Activated CD8-positive, alpha-beta memory T cell treated with anti-CD3 and anti-CD28 coated beads, Interleukin-2, amount 10 ng/mL, durations not matched to agents 7 days and 5 days (primary cell): ENCODE results near the gene MNAT1. TPM values are rescaled to one million over a fixed set of nuclear protein-coding genes. Genes with fewer than 3 reads are reported as not detected.
"Not testable (repeated sequence)": the region's sequence is repeated elsewhere in the genome, so short reads cannot be mapped to it uniquely, and the experiment has no call there.

Source experiments
- ATAC-seq: fragments of 150-1000 bp; cut with Tn5 transposase; one replicate; pipeline ENCODE4 v1.10.0; 2021; ENCODE audit warnings: moderate library complexity
- CTCF ChIA-PET: fragments of 350-600 bp; sonication (Branson Sonifier 250); formaldehyde crosslinking; loops from one replicate; lab custom pipeline; 2021; ENCODE audit warnings: antibody characterized with exemption; lab: Charles Lee
- DNase-seq: peaks from one replicate; pipeline ENCODE4 v3.0.0-alpha.2; 2020
- H3K27ac Mint-ChIP-seq: one replicate; pipeline ENCODE4 v1.8.0; 2021; ENCODE audit warnings: mild to moderate bottlenecking, mixed read lengths
- H3K27me3 Mint-ChIP-seq: one replicate; pipeline ENCODE4 v1.8.0; 2021; ENCODE audit warnings: mixed read lengths
- H3K36me3 Mint-ChIP-seq: one replicate; pipeline ENCODE4 v1.8.0; 2021; ENCODE audit warnings: mild to moderate bottlenecking, mixed read lengths
- H3K4me1 Mint-ChIP-seq: one replicate; pipeline ENCODE4 v1.8.0; 2021; ENCODE audit warnings: mixed read lengths
- H3K4me3 Mint-ChIP-seq: one replicate; pipeline ENCODE4 v1.8.0; 2021; ENCODE audit warnings: mild to moderate bottlenecking, moderate library complexity, mixed read lengths
- H3K9me3 Mint-ChIP-seq: one replicate; pipeline ENCODE4 v1.8.0; 2022; ENCODE audit warnings: low read depth, mixed read lengths
- total RNA-seq, 2 experiments: library from RNA; stranded (reverse); gene quantifications; one replicate each; pipeline ENCODE4 v1.2.3, GENCODE V29; 2021

Gene MNAT1
- total RNA-seq, 2 experiments from 2014 or later: 57.9 to 60.7 TPM

GRCh38 chr14:60840313-60840712, 105.8 kb downstream of the MNAT1 start:
- ATAC-seq (no peak), DNase-seq (no peak)
- no peaks in the 10 kb centered on the region for H3K27me3 Mint-ChIP-seq
- peaks cover 40% of the 10 kb centered on the region for H3K36me3 Mint-ChIP-seq
- H3K9me3 Mint-ChIP-seq: peaks cover 8% of the 10 kb centered on the region
- no peaks in the 10 kb centered on the region for H3K4me1 Mint-ChIP-seq
- no peak overlapping the region for H3K27ac Mint-ChIP-seq
- H3K4me3 Mint-ChIP-seq: no peak overlapping the region
- CTCF ChIA-PET: no interaction called here

- Mint-ChIP-seq H3K27ac (no peak overlapping the region), H3K9me3 (peaks cover 18% of the 10 kb centered on the region), H3K27me3 (no peaks in the 10 kb centered on the region), H3K4me3 (no peak overlapping the region), H3K36me3 (peaks cover 37% of the 10 kb centered on the region), H3K4me1 (peaks cover 5% of the 10 kb centered on the region)
- CTCF ChIA-PET: no interaction called here
- ATAC-seq: no peak
- no peak for DNase-seq
Observed at GRCh38 chr14:60845523-60845922, 111.0 kb downstream of the MNAT1 start.

- no peak for ATAC-seq
- Mint-ChIP-seq H3K27me3 (no peaks in the 10 kb centered on the region), H3K4me1 (peaks cover 5% of the 10 kb centered on the region), H3K4me3 (no peak overlapping the region), H3K9me3 (peaks cover 21% of the 10 kb centered on the region), H3K36me3 (peaks cover 51% of the 10 kb centered on the region), H3K27ac (no peak overlapping the region)
- DNase-seq: no peak
- CTCF ChIA-PET: no interaction called here
Observed at GRCh38 chr14:60848066-60848465, 113.5 kb downstream of the MNAT1 start.

- ATAC-seq, H3K27me3 Mint-ChIP-seq, H3K27ac Mint-ChIP-seq, DNase-seq, CTCF ChIA-PET, H3K4me1 Mint-ChIP-seq, H3K4me3 Mint-ChIP-seq: not testable (repeated sequence)
- Mint-ChIP-seq H3K36me3 (peaks cover 67% of the 10 kb centered on the region), H3K9me3 (peaks cover 21% of the 10 kb centered on the region)
Observed at GRCh38 chr14:60851692-60852091, 117.1 kb downstream of the MNAT1 start.

- Mint-ChIP-seq H3K4me3 (no peak overlapping the region), H3K4me1 (peaks cover 29% of the 10 kb centered on the region), H3K27ac (no peak overlapping the region), H3K9me3 (peaks cover 7% of the 10 kb centered on the region), H3K36me3 (peaks cover 58% of the 10 kb centered on the region), H3K27me3 (no peaks in the 10 kb centered on the region)
- ATAC-seq: no peak
- CTCF ChIA-PET: interaction anchor here (1.2 kb wide), 1 partner anchor 19 kb away, joined by 3 read pairs; no protein-coding TSS in a partner anchor
- no peak for DNase-seq
Observed at GRCh38 chr14:60856111-60856510, 121.5 kb downstream of the MNAT1 start.

- ATAC-seq (peak; percentile 72), DNase-seq (no peak)
- Mint-ChIP-seq H3K4me3 (no peak overlapping the region), H3K36me3 (peaks cover 40% of the 10 kb centered on the region), H3K27me3 (no peaks in the 10 kb centered on the region), H3K27ac (no peak overlapping the region), H3K4me1 (peaks cover 29% of the 10 kb centered on the region), H3K9me3 (peaks cover 5% of the 10 kb centered on the region)
- CTCF ChIA-PET: no interaction called here
Observed at GRCh38 chr14:60859525-60859924, 125.0 kb downstream of the MNAT1 start.

GRCh38 chr14:60861545-60862140, 127.1 kb downstream of the MNAT1 start:
- H3K27me3 Mint-ChIP-seq: no peaks in the 10 kb centered on the region
- H3K4me3 Mint-ChIP-seq: no peak overlapping the region
- CTCF ChIA-PET: no interaction called here

GRCh38 chr14:60862283-60862682, 127.7 kb downstream of the MNAT1 start:
- Mint-ChIP-seq H3K9me3 (peaks cover 2% of the 10 kb centered on the region), H3K36me3 (peaks cover 22% of the 10 kb centered on the region), H3K4me3 (no peak overlapping the region), H3K27me3 (no peaks in the 10 kb centered on the region), H3K4me1 (peaks cover 17% of the 10 kb centered on the region), H3K27ac (no peak overlapping the region)
- no peak for DNase-seq
- ATAC-seq: no peak
- CTCF ChIA-PET: no interaction called here

More at GRCh38 chr14:60861545-60862140, 127.1 kb downstream of the MNAT1 start:
- no peak for ATAC-seq
- H3K27ac Mint-ChIP-seq: no peak overlapping the region
- DNase-seq: no peak
- H3K4me1 Mint-ChIP-seq: peaks cover 19% of the 10 kb centered on the region
- H3K36me3 Mint-ChIP-seq: peaks cover 27% of the 10 kb centered on the region
- peaks cover 5% of the 10 kb centered on the region for H3K9me3 Mint-ChIP-seq

- Mint-ChIP-seq H3K27ac (no peak overlapping the region), H3K27me3 (no peaks in the 10 kb centered on the region), H3K4me1 (peaks cover 24% of the 10 kb centered on the region), H3K36me3 (peaks cover 14% of the 10 kb centered on the region), H3K9me3 (peaks cover 2% of the 10 kb centered on the region), H3K4me3 (no peak overlapping the region)
- ATAC-seq (no peak), DNase-seq (no peak)
- CTCF ChIA-PET: no interaction called here
Observed at GRCh38 chr14:60863249-60863648, 128.7 kb downstream of the MNAT1 start.

- CTCF ChIA-PET: no interaction called here
- H3K27ac Mint-ChIP-seq: no peak overlapping the region
- no peak overlapping the region for H3K4me3 Mint-ChIP-seq
- no peaks in the 10 kb centered on the region for H3K9me3 Mint-ChIP-seq
- DNase-seq (no peak), ATAC-seq (no peak)
- peaks cover 4% of the 10 kb centered on the region for H3K36me3 Mint-ChIP-seq
- no peaks in the 10 kb centered on the region for H3K27me3 Mint-ChIP-seq
- peaks cover 8% of the 10 kb centered on the region for H3K4me1 Mint-ChIP-seq
Observed at GRCh38 chr14:60865378-60866127, 131.0 kb downstream of the MNAT1 start.

GRCh38 chr14:60867503-60868172, 133.1 kb downstream of the MNAT1 start:
- H3K27ac Mint-ChIP-seq: no peak overlapping the region

GRCh38 chr14:60878121-60878520, 143.6 kb downstream of the MNAT1 start:
- peaks cover 6% of the 10 kb centered on the region for H3K9me3 Mint-ChIP-seq
- peaks cover 28% of the 10 kb centered on the region for H3K36me3 Mint-ChIP-seq
- CTCF ChIA-PET: no interaction called here
- H3K4me3 Mint-ChIP-seq: no peak overlapping the region
- no peak overlapping the region for H3K27ac Mint-ChIP-seq
- DNase-seq (no peak), ATAC-seq (no peak)
- H3K4me1 Mint-ChIP-seq: peaks cover 9% of the 10 kb centered on the region
- no peaks in the 10 kb centered on the region for H3K27me3 Mint-ChIP-seq

More at GRCh38 chr14:60867503-60868172, 133.1 kb downstream of the MNAT1 start:
- Mint-ChIP-seq H3K4me1 (peaks cover 7% of the 10 kb centered on the region), H3K9me3 (no peaks in the 10 kb centered on the region), H3K4me3 (no peak overlapping the region), H3K36me3 (peaks cover 3% of the 10 kb centered on the region), H3K27me3 (no peaks in the 10 kb centered on the region)
- CTCF ChIA-PET: no interaction called here
- DNase-seq (no peak), ATAC-seq (peak; percentile 45)

- Mint-ChIP-seq H3K27me3 (no peaks in the 10 kb centered on the region), H3K27ac (peak overlapping the region; percentile 61), H3K9me3 (peaks cover 8% of the 10 kb centered on the region), H3K4me1 (peaks cover 9% of the 10 kb centered on the region), H3K4me3 (no peak overlapping the region), H3K36me3 (peaks cover 30% of the 10 kb centered on the region)
- peak; percentile 20 for ATAC-seq
- DNase-seq: no peak
- CTCF ChIA-PET: no interaction called here
Observed at GRCh38 chr14:60878536-60878935, 144.0 kb downstream of the MNAT1 start.
